Frontal cortex (tissue), 4 donors: ENCODE results near the gene KCNMA1. TPM values are rescaled to one million over a fixed set of nuclear protein-coding genes. Genes with fewer than 3 reads are reported as not detected.

Experiments used
- DNase-seq, 2 donors: peaks; one replicate each; pipeline ENCODE4 v3.0.0; 2012; ENCODE audit warnings: low spot score in 2 of 2
- FAIRE-seq: peaks from 2 replicates; lab custom pipeline; 2012; peaks lifted over from hg19 to GRCh38; lab: Jason Lieb, UNC
- total RNA-seq: library from RNA; depleted of rRNA; stranded (reverse); fragments of >200 nt; gene quantifications from one replicate; pipeline ENCODE4 v1.2.3, GENCODE V29; 2014
- donor health status: control.
- donor health status: control.
- donor health status: control.

KCNMA1 gene
- total RNA-seq, 1 donor from 2014 or later, result 27.3 TPM

GRCh38 chr10:77474939-77475338, 162.7 kb downstream of the KCNMA1 start:
- no peak for FAIRE-seq

DNA sequence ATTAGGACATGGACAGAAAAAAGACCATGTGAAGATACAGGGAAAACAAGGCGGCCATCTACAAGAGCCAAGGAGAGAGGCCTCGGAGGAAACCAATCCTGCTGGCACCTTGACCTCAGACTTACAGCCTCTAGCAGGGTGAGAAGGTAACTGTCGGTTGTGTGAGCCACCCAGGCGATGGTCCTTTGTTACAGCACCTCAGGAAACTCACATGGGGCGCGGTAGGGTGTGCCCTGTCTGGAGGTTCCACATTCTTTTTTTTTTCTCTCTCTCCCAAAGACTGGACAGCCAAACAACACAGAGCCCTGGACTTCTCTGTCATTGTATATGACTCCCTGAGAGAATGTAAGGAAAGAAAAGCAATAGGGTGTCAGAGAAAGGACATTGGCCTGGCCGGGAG, 163.2 kb downstream of the KCNMA1 start:
- FAIRE-seq, result no peak
- no peak for DNase-seq

More at GRCh38 chr10:77474939-77475338, 162.7 kb downstream of the KCNMA1 start:
- no peak for DNase-seq

GRCh38 chr10:77472146-77472545, 165.5 kb downstream of the KCNMA1 start:
- no peak for DNase-seq
- no peak for FAIRE-seq

- FAIRE-seq (no peak), DNase-seq (no peak)
These were observed 166.5 kb downstream of the KCNMA1 start for GRCh38 chr10:77471069-77471536.

- DNase-seq, result no peak
- no peak for FAIRE-seq
These were observed 170.1 kb downstream of the KCNMA1 start for GRCh38 chr10:77467422-77467963.

- DNase-seq (no peak), FAIRE-seq (no peak)
These were observed 173.5 kb downstream of the KCNMA1 start for GRCh38 chr10:77463967-77464745.

GRCh38 chr10:77463499-77463898, 174.1 kb downstream of the KCNMA1 start:
- DNase-seq (no peak), FAIRE-seq (no peak)

DNA sequence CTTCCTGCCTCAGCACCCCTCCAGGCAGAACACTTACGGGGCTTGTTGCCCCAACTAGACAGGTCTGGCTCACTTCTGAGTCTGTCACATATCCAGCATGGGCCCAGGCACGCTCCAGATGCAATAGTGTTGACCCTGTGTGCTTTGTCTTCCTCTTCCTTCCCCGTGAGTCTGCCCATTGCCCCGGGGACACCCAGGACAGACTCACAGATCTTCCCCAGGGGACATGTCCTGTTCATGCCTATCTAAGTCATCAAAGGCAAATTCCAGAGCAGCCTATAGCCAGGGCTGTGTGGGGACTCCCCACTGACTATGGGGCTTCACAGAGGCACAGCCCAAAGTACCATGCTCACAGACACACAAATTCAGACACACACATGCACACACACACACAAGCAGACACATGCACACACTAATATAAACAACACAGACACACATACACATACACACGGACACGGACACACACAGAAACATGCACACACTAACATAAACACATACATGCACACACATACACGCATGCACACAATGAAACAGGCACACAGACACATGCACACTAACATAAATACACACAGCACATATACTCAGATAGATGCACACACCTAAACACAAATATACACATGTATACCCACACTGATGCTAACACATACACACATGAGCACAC, 175.8 kb downstream of the KCNMA1 start:
- no peak for FAIRE-seq
- no peak for DNase-seq

- DNase-seq (no peak), FAIRE-seq (no peak)
These were observed 177.7 kb downstream of the KCNMA1 start for GRCh38 chr10:77459905-77460304.

- FAIRE-seq (no peak), DNase-seq (no peak)
These were observed 178.5 kb downstream of the KCNMA1 start for GRCh38 chr10:77458986-77459590.

GRCh38 chr10:77457721-77458120, 179.9 kb downstream of the KCNMA1 start:
- DNase-seq, result no peak

DNA sequence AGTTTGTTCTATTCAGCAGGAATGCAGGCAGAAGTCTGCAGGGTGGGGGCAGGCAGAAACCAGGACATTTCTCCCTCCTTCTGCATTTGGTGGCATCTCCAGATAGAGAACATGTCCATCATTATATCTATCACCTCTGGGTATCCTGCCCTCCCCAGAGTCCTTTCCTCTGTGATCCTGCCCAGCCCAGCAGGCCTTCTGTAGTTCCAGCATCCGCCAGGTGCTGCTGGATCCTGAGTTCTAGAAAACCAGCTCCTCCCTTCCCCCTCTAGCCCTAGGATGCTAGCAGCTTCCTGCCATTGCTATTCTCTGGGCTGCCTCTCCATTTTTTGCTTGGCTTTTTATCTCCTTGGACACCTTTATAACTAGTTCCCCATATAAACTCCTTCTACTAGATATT, 180.3 kb downstream of the KCNMA1 start:
- no peak for FAIRE-seq
- DNase-seq, result no peak

More at GRCh38 chr10:77457721-77458120, 179.9 kb downstream of the KCNMA1 start:
- FAIRE-seq, result no peak

- FAIRE-seq (no peak), DNase-seq (no peak)
These were observed 181.2 kb downstream of the KCNMA1 start for GRCh38 chr10:77456414-77456813.

DNA sequence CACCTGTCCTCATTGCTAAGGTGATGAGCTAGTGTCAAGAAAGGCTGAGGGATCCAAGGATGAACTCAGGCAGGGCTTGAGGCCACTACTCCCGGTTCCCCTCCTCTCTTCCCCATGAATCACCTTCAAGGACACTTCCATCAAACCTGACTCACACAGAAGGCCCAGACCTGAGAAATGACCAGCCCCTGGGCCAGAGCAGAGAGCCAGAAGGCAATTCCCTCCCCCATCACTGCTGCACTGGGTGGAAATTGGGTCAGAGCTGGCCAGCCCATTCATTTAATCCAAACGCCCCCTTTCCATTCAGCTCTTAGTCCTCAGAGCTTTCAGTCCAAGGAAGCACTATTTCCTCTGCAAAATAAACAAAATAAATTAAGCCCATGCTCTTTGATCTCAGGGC, 182.0 kb downstream of the KCNMA1 start:
- no peak for FAIRE-seq
- no peak for DNase-seq

- DNase-seq (no peak), FAIRE-seq (no peak)
These were observed 184.6 kb downstream of the KCNMA1 start for GRCh38 chr10:77452952-77453564.

DNA sequence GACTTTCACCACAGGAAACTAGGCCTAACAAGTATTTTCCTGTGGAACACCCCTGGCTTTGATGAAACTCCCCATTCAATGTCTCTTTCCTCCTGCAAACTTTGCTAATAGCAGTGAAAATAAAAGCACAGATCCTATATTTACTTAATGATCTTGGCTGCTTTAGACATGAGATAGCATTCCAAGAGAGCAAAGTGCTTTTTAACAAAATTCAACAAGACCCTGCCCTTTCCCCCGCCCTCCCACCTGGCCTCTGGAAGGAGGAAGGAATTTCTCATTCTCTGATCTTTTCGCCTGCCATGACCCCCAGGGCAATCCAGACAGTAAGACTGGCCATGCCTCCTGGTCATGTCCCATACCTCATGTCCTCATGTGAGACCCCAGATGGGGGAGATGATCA, 185.7 kb downstream of the KCNMA1 start:
- FAIRE-seq (no peak), DNase-seq (no peak)

DNA sequence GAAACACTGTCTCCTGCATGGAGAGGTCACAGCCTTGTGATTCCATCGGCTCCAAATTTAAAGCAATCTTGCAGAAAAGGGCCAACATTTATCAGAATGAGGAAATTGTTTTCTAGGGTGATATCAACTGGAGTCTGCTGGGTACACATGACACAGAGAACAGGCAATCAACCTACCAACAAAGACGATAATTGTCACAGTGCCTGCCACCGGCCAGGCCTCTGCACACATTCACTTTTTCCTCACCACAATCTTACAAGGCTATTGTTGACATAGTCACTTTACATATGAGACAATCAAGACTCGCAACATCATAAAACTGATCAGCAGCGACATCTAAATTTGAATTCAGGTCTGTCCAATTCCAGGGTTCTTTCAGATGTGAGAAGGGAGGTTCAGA, 189.4 kb downstream of the KCNMA1 start:
- DNase-seq (no peak), FAIRE-seq (no peak)

- DNase-seq (no peak), FAIRE-seq (no peak)
These were observed 190.9 kb downstream of the KCNMA1 start for GRCh38 chr10:77446700-77447099.

DNA sequence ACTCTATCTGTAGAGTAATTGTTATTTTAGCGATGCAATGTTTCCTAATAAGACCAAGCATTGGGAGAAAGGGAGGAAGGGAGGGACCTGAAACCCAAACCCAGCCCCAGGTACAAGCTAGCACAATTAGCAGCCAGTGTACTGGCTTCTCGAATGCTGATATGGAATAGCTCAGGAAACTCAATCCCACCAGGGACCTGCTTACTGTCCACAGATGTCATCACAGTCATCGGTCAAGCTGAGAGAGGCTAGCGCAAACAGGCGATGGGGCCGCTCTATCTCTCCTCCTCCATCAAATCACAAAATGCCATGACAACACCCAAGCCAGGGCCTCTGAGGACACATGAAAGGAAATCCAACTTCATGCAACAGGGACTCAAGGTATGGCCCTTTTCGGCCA, 192.1 kb downstream of the KCNMA1 start:
- FAIRE-seq (no peak), DNase-seq (no peak)

- DNase-seq (no peak), FAIRE-seq (no peak)
These were observed 193.6 kb downstream of the KCNMA1 start for GRCh38 chr10:77444041-77444440.
